HepG2 (cell line): Measurements from ENCODE around the gene RAC3. TPM values are rescaled to one million over a fixed set of nuclear protein-coding genes. Genes with fewer than 3 reads are reported as not detected.
A peak's percentile ranks its signal among the peaks of the same experiment; 100 is the strongest.

Experiments
- EP300 ChIP-seq, 3 experiments: sonication (generic) in 1 of 3; formaldehyde crosslinking in 1 of 3; IDR thresholded peaks; 2 replicates each; pipeline versions ENCODE4 v1.5.1 to v1.6.1; 2011 to 2020; ENCODE audit warnings: low read depth in 2 of 3, low read length in 2 of 3, borderline replicate concordance in 1 of 3, improper control_type of control experiment in 1 of 3, mild to moderate bottlenecking in 1 of 3, missing genetic modification reagents in 1 of 3, moderate library complexity in 1 of 3
- GATAD1 ChIP-seq: IDR thresholded peaks from 2 replicates; pipeline ENCODE4 v1.6.1; 2016; ENCODE audit warnings: missing genetic modification reagents, missing compliant biosample characterization
- ZC3H4 ChIP-seq: sonication (generic); formaldehyde crosslinking; IDR thresholded peaks from 2 replicates; pipeline ENCODE4 v1.4.0; 2020; ENCODE audit warnings: missing genetic modification reagents, borderline replicate concordance
- ZFP36 ChIP-seq: fragments of 150-350 bp; IDR thresholded peaks from 2 replicates; pipeline ENCODE4 v1.6.1; 2018; ENCODE audit warnings: borderline replicate concordance, low read length, low read depth; ENCODE audit not compliant: partially characterized antibody
- ZKSCAN8 ChIP-seq: IDR thresholded peaks from 2 replicates; pipeline ENCODE4 v1.6.1; 2016; ENCODE audit warnings: borderline replicate concordance, missing genetic modification reagents, missing compliant biosample characterization
- ZNF180 ChIP-seq: sonication (generic); formaldehyde crosslinking; IDR thresholded peaks from 2 replicates; pipeline ENCODE4 v1.4.0; 2020; ENCODE audit warnings: low read depth, missing genetic modification reagents, borderline replicate concordance
- ZNF589 ChIP-seq: sonication (generic); formaldehyde crosslinking; conservative IDR thresholded peaks from 2 replicates; pipeline ENCODE4 v1.8.0; 2022; ENCODE audit warnings: mild to moderate bottlenecking, moderate library complexity, missing genetic modification reagents
- ZNF674 ChIP-seq: sonication (generic); formaldehyde crosslinking; IDR thresholded peaks from 2 replicates; pipeline ENCODE4 v1.5.0; 2020; ENCODE audit warnings: low read depth, mild to moderate bottlenecking, missing genetic modification reagents
- ZNF749 ChIP-seq: sonication (generic); formaldehyde crosslinking; IDR thresholded peaks from 2 replicates; pipeline ENCODE4 v1.8.0; 2022; ENCODE audit warnings: mild to moderate bottlenecking, missing genetic modification reagents, moderate library complexity, borderline replicate concordance
- ZNF878 ChIP-seq: sonication (generic); formaldehyde crosslinking; IDR thresholded peaks from 2 replicates; pipeline ENCODE4 v1.8.1; 2023; ENCODE audit warnings: mild to moderate bottlenecking, missing genetic modification reagents, moderate library complexity
- polyA plus RNA-seq, 8 experiments: library from polyadenylated mRNA; depleted of rRNA in 3 of 8; stranded (reverse) in 7 of 8; unstranded in 1 of 8; fragments of >200 nt; fragmentation: Illumina TruSeq in 4 of 8; extraction: Trizol in 4 of 8; gene quantifications; 2 replicates each; pipeline versions ENCODE4 v1.2.1 to v1.2.3, GENCODE V29; 2011 to 2016; ENCODE audit warnings: low read depth in 4 of 8, missing spikeins in 1 of 8, mixed read lengths in 1 of 8; ENCODE audit not compliant: insufficient read depth in 1 of 8
- total RNA-seq, 5 experiments: library from RNA; depleted of rRNA; stranded (reverse); fragments of >200 nt; fragmentation: Illumina TruSeq; extraction: Trizol; gene quantifications; 2 replicates each; pipeline ENCODE4 v1.2.3, GENCODE V29; 2016; ENCODE audit warnings: low read depth in 1 of 5
- TF ChIP-seq, protein P1 (sequence below): sonication (generic); formaldehyde crosslinking; IDR thresholded peaks from 2 replicates; pipeline ENCODE4 v1.4.0; 2020; ENCODE audit warnings: low read depth, mild to moderate bottlenecking, missing genetic modification reagents
- TF ChIP-seq, protein P2 (sequence below): sonication (generic); formaldehyde crosslinking; IDR thresholded peaks from 2 replicates; pipeline ENCODE4 v1.4.0; 2020; ENCODE audit warnings: mild to moderate bottlenecking, missing genetic modification reagents
- TF ChIP-seq, protein P3 (sequence below): sonication (generic); formaldehyde crosslinking; IDR thresholded peaks from 2 replicates; pipeline ENCODE4 v1.4.0; 2020; ENCODE audit warnings: missing genetic modification reagents, borderline replicate concordance
- TF ChIP-seq, protein P4 (sequence below): sonication (generic); formaldehyde crosslinking; IDR thresholded peaks from 2 replicates; pipeline ENCODE4 v1.5.1; 2020; ENCODE audit warnings: mild to moderate bottlenecking, missing genetic modification reagents, borderline replicate concordance

Gene RAC3
- total and polyA plus RNA-seq, 2 of the 13 experiments (the other 11 are each of a cell fraction or from before 2014, with no cell fraction given), result 10.5 to 21.3 TPM

DNA sequence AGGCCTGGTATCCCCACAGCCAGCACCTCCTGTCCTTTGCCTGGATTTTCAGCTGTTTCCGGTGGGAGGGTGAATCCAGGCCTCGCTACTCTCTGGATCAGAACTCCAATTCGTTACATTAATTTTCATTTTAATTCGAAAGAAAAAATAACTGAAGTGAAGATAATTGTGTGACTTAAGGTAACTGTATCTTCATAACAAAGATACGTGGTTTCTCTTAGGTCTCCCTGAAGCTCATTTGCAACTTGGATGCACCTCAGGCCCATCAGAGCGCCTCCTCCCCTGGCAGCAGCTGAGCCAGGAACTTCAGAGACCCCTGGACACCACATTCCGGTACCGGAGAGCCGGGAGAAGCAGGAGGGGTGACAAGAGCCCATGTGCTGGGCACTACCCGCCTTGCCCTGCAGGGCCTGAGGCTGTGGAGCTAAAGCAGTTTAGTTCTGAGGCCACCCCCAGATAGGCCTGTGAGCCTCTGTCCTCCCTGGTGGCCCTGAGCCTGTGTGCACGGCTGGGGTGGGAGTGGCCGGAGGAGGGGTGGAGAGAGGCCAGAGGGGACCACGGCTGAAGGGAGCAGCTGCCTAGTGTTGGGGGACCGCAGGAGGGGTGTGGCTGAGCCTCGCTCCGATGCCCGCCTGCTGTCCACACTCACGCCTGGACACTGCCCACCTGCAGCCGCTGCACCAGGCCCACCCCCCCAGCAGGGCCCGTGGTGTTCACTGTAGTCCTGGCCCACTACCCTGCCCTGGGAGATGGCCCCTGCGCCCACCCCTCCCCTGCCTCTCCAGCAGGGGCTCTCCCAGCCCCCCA is 45.5 kb downstream of the RAC3 start (continued):
- TF ChIP-seq, protein P1, sequence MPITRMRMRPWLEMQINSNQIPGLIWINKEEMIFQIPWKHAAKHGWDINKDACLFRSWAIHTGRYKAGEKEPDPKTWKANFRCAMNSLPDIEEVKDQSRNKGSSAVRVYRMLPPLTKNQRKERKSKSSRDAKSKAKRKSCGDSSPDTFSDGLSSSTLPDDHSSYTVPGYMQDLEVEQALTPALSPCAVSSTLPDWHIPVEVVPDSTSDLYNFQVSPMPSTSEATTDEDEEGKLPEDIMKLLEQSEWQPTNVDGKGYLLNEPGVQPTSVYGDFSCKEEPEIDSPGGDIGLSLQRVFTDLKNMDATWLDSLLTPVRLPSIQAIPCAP (CRISPR knock-in tag), result no peak
- TF ChIP-seq EP300 (IDR thresholded peaks at IDR 0.05; ENCODE audit: low read depth in 2 of 2, low read length in 2 of 2) (no peak), EP300 (CRISPR knock-in tag; IDR thresholded peaks at IDR 0.05; ENCODE audit: borderline replicate concordance) (no peak), ZNF749 (CRISPR knock-in tag) (no peak; the same call in 1 of the 2 replicates), ZNF878 (CRISPR knock-in tag) (no peak), ZNF674 (CRISPR knock-in tag) (no peak), ZNF180 (CRISPR knock-in tag) (no peak), ZC3H4 (0 out of 2 replicates have a peak, but pooled peaks have one; percentile 61), ZKSCAN8 (CRISPR knock-in tag) (0 out of 2 replicates have a peak, but pooled peaks have one; percentile 10), GATAD1 (no peak), ZFP36 (no peak), ZNF589 (0 out of 2 replicates have a peak, but pooled peaks have one; percentile 1)
- TF ChIP-seq, protein P2, sequence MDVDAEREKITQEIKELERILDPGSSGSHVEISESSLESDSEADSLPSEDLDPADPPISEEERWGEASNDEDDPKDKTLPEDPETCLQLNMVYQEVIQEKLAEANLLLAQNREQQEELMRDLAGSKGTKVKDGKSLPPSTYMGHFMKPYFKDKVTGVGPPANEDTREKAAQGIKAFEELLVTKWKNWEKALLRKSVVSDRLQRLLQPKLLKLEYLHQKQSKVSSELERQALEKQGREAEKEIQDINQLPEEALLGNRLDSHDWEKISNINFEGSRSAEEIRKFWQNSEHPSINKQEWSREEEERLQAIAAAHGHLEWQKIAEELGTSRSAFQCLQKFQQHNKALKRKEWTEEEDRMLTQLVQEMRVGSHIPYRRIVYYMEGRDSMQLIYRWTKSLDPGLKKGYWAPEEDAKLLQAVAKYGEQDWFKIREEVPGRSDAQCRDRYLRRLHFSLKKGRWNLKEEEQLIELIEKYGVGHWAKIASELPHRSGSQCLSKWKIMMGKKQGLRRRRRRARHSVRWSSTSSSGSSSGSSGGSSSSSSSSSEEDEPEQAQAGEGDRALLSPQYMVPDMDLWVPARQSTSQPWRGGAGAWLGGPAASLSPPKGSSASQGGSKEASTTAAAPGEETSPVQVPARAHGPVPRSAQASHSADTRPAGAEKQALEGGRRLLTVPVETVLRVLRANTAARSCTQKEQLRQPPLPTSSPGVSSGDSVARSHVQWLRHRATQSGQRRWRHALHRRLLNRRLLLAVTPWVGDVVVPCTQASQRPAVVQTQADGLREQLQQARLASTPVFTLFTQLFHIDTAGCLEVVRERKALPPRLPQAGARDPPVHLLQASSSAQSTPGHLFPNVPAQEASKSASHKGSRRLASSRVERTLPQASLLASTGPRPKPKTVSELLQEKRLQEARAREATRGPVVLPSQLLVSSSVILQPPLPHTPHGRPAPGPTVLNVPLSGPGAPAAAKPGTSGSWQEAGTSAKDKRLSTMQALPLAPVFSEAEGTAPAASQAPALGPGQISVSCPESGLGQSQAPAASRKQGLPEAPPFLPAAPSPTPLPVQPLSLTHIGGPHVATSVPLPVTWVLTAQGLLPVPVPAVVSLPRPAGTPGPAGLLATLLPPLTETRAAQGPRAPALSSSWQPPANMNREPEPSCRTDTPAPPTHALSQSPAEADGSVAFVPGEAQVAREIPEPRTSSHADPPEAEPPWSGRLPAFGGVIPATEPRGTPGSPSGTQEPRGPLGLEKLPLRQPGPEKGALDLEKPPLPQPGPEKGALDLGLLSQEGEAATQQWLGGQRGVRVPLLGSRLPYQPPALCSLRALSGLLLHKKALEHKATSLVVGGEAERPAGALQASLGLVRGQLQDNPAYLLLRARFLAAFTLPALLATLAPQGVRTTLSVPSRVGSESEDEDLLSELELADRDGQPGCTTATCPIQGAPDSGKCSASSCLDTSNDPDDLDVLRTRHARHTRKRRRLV (CRISPR knock-in tag), result no peak
- TF ChIP-seq, protein P3, sequence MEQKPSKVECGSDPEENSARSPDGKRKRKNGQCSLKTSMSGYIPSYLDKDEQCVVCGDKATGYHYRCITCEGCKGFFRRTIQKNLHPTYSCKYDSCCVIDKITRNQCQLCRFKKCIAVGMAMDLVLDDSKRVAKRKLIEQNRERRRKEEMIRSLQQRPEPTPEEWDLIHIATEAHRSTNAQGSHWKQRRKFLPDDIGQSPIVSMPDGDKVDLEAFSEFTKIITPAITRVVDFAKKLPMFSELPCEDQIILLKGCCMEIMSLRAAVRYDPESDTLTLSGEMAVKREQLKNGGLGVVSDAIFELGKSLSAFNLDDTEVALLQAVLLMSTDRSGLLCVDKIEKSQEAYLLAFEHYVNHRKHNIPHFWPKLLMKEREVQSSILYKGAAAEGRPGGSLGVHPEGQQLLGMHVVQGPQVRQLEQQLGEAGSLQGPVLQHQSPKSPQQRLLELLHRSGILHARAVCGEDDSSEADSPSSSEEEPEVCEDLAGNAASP (CRISPR knock-in tag), result no peak
- TF ChIP-seq, protein P4, sequence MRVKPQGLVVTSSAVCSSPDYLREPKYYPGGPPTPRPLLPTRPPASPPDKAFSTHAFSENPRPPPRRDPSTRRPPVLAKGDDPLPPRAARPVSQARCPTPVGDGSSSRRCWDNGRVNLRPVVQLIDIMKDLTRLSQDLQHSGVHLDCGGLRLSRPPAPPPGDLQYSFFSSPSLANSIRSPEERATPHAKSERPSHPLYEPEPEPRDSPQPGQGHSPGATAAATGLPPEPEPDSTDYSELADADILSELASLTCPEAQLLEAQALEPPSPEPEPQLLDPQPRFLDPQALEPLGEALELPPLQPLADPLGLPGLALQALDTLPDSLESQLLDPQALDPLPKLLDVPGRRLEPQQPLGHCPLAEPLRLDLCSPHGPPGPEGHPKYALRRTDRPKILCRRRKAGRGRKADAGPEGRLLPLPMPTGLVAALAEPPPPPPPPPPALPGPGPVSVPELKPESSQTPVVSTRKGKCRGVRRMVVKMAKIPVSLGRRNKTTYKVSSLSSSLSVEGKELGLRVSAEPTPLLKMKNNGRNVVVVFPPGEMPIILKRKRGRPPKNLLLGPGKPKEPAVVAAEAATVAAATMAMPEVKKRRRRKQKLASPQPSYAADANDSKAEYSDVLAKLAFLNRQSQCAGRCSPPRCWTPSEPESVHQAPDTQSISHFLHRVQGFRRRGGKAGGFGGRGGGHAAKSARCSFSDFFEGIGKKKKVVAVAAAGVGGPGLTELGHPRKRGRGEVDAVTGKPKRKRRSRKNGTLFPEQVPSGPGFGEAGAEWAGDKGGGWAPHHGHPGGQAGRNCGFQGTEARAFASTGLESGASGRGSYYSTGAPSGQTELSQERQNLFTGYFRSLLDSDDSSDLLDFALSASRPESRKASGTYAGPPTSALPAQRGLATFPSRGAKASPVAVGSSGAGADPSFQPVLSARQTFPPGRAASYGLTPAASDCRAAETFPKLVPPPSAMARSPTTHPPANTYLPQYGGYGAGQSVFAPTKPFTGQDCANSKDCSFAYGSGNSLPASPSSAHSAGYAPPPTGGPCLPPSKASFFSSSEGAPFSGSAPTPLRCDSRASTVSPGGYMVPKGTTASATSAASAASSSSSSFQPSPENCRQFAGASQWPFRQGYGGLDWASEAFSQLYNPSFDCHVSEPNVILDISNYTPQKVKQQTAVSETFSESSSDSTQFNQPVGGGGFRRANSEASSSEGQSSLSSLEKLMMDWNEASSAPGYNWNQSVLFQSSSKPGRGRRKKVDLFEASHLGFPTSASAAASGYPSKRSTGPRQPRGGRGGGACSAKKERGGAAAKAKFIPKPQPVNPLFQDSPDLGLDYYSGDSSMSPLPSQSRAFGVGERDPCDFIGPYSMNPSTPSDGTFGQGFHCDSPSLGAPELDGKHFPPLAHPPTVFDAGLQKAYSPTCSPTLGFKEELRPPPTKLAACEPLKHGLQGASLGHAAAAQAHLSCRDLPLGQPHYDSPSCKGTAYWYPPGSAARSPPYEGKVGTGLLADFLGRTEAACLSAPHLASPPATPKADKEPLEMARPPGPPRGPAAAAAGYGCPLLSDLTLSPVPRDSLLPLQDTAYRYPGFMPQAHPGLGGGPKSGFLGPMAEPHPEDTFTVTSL (CRISPR knock-in tag), result no peak
